CD4-positive, CD25-positive, alpha-beta regulatory T cell (primary cell): Measurements from ENCODE around the gene SLC35B1. TPM values are rescaled to one million over a fixed set of nuclear protein-coding genes. Genes with fewer than 3 reads are reported as not detected.

Source experiments
- ATAC-seq, 2 donors: fragments of 150-1000 bp; cut with Tn5 transposase; one replicate each; pipeline ENCODE4 v1.10.0; 2021; ENCODE audit warnings: low read depth in 2 of 2, moderate number of reproducible peaks in 2 of 2, moderate library complexity in 1 of 2
- DNase-seq, 3 donors: peaks; one replicate each; pipeline versions ENCODE4 v3.0.0 to v3.0.0-alpha.2; 2012 to 2022; ENCODE audit warnings: mixed read lengths in 1 of 3
- H3K27ac ChIP-seq: one replicate; pipeline ENCODE4 v1.7.0; 2013; ENCODE audit warnings: mild to moderate bottlenecking, low read length; ENCODE audit not compliant: insufficient read depth, poor library complexity, severe bottlenecking
- H3K27me3 ChIP-seq: one replicate; pipeline ENCODE4 v1.7.0; 2013; ENCODE audit warnings: low read length; ENCODE audit not compliant: control insufficient read depth, insufficient read depth
- H3K36me3 ChIP-seq: one replicate; pipeline ENCODE4 v1.7.0; 2013; ENCODE audit warnings: mild to moderate bottlenecking, low read length, moderate library complexity; ENCODE audit not compliant: control insufficient read depth, insufficient read depth
- H3K4me1 ChIP-seq: 2 replicates; pipeline ENCODE4 v1.7.0; 2013; ENCODE audit warnings: mild to moderate bottlenecking, low read length; ENCODE audit not compliant: insufficient read depth, control insufficient read depth, poor library complexity, severe bottlenecking
- H3K4me3 ChIP-seq: one replicate; pipeline ENCODE4 v1.7.0; 2013; ENCODE audit warnings: low read depth, mild to moderate bottlenecking, low read length, moderate library complexity
- H3K9me3 ChIP-seq, 2 experiments: 1 replicate in 1 of 2; 2 replicates in 1 of 2; pipeline ENCODE4 v1.7.0; 2013; ENCODE audit warnings: low read length in 2 of 2, mild to moderate bottlenecking in 1 of 2, moderate library complexity in 1 of 2; ENCODE audit not compliant: control insufficient read depth in 2 of 2
- H3K27ac Mint-ChIP-seq, 3 donors: one replicate each; pipeline ENCODE4 v1.8.0; 2020 to 2022; ENCODE audit warnings: mild to moderate bottlenecking in 3 of 3, mixed read lengths in 3 of 3, moderate library complexity in 2 of 3
- H3K27me3 Mint-ChIP-seq: one replicate; pipeline ENCODE4 v1.8.0; 2022; ENCODE audit warnings: mild to moderate bottlenecking, mixed read lengths
- H3K36me3 Mint-ChIP-seq: one replicate; pipeline ENCODE4 v1.8.0; 2020; ENCODE audit warnings: mixed read lengths
- H3K4me1 Mint-ChIP-seq, 4 donors: one replicate each; pipeline ENCODE4 v1.8.0; 2020 to 2022; ENCODE audit warnings: mixed read lengths in 4 of 4, mild to moderate bottlenecking in 1 of 4
- H3K4me3 Mint-ChIP-seq, 4 donors: one replicate each; pipeline ENCODE4 v1.8.0; 2020 to 2022; ENCODE audit warnings: mild to moderate bottlenecking in 4 of 4, mixed read lengths in 4 of 4, moderate library complexity in 3 of 4
- H3K9me3 Mint-ChIP-seq, 7 donors: one replicate each; pipeline ENCODE4 v1.8.0; 2020 to 2022; ENCODE audit warnings: mixed read lengths in 7 of 7, mild to moderate bottlenecking in 3 of 7, moderate library complexity in 2 of 7
- polyA plus RNA-seq, 4 donors: library from polyadenylated mRNA; unstranded; fragments of 300-500 nt; fragmentation: Illumina TruSeq; gene quantifications; one replicate each; pipeline ENCODE4 v1.2.3, GENCODE V29; 2021
- total RNA-seq: library from RNA; stranded (reverse); gene quantifications from one replicate; pipeline ENCODE4 v1.2.3, GENCODE V29; 2022

The SLC35B1 gene
- total and polyA plus RNA-seq, 5 donors from 2014 or later, result 28.2 to 51.8 (median 34.4) TPM

DNA sequence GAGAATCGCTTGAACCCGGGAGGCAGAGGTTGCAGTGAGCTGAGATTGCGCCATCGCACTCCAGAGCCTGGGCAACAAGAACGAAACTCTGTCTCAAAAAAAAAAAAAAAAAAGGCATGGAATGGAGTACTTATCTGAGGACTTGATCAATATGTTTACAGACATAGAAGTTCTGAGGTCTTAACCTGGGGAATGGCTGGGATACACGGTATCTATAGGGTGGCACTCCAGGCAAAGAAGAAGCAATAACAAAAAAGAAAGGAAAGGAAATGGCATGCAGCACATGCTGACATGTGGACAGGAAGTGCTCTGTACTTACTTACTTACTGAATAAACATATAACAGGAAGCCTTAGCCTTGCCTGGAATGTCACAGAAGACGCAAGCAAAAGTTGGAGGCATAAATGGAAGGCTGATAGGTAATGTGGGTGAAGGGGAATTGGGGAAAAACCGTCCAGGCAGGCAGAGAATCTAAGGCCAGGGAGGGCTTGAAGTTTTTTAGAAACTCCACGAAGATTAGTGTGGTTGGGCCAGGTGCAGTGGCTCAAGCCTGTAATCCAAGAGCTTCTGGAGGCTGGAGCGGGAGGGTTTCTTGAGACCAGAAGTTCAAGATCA lies 19.8 kb downstream of the SLC35B1 start:
- Histone ChIP-seq H3K9me3 (no peaks in the 10 kb centered on the region), H3K4me3 (peak overlapping the region; percentile 74), H3K4me1 (peaks cover 25% of the 10 kb centered on the region), H3K27me3 (no peaks in the 10 kb centered on the region), H3K36me3 (no peaks in the 10 kb centered on the region), H3K27ac (peak overlapping the region; percentile 55)
- DNase-seq, result peak in 2 of 3 donors; percentile 40 to 68
- peaks cover 10% of the 10 kb centered on the region for H3K36me3 Mint-ChIP-seq
- ATAC-seq, result peak; percentile 79 to 83
- H3K4me3 Mint-ChIP-seq, result peak overlapping the region; percentile 76 to 89 (median 81)
- H3K27me3 Mint-ChIP-seq, result peaks cover 7% of the 10 kb centered on the region
- peak overlapping the region; percentile 90 to 99 (median 91) for H3K27ac Mint-ChIP-seq
- peaks cover 0 to 1% (median 0%) of the 10 kb centered on the region in 7 donors for H3K9me3 Mint-ChIP-seq
- H3K4me1 Mint-ChIP-seq, result peaks cover 13 to 45% (median 25%) of the 10 kb centered on the region in 4 donors

DNA sequence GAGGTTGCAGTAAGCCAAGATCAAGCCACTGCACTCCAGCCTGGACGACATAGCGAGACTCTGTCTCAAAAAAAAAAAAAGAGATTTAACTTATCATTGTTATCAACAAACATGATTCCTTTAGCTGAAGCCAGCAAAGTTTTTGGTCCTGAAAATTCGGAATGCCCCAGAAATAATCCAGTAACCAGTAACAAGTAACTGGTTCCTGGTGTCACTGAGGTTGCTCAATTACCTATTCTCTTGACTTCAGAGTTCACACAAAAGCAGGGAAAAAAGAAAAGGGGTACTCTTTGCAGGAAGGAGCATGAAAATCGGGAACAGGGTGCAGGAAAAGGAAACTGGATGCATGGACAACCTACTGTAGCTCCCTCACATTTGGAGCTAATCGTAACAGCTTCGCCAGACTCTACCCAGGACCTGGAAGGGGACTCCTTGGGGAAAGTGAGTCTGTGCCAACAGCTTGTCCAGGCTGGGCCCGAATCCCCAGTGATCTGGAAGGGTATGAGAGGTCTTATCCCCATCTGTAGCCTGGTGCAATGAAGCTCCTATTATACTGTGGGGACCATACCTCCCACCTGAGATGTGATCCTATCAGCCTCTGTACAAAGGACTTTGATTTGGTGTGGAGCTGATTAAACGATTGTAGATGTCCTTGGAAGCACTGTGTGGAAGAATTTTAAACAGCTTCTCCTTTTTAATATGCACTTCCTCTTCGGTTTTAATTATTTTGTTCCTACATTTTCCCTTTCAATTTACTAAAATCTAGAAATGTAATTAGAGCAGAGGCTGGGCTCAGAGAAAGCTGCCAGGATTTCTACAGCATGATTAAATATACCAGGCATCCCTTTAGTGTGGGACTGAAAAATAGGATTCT lies 26.4 kb downstream of the SLC35B1 start:
- H3K4me3 Mint-ChIP-seq, result peak overlapping the region in 1 of 4 donors; percentile 53
- H3K9me3 Mint-ChIP-seq, result peaks cover 0 to 2% (median 0%) of the 10 kb centered on the region in 7 donors
- DNase-seq (no peak), ATAC-seq (no peak)
- H3K27me3 Mint-ChIP-seq, result peaks cover 19% of the 10 kb centered on the region
- Histone ChIP-seq H3K27ac (no peak overlapping the region), H3K4me3 (no peak overlapping the region), H3K36me3 (no peaks in the 10 kb centered on the region), H3K27me3 (no peaks in the 10 kb centered on the region), H3K9me3 (no peaks in the 10 kb centered on the region), H3K4me1 (peaks cover 15% of the 10 kb centered on the region)
- peak overlapping the region in 1 of 3 donors; percentile 53 for H3K27ac Mint-ChIP-seq
- peaks cover 12 to 18% (median 16%) of the 10 kb centered on the region in 4 donors for H3K4me1 Mint-ChIP-seq
- H3K36me3 Mint-ChIP-seq, result no peaks in the 10 kb centered on the region

DNA sequence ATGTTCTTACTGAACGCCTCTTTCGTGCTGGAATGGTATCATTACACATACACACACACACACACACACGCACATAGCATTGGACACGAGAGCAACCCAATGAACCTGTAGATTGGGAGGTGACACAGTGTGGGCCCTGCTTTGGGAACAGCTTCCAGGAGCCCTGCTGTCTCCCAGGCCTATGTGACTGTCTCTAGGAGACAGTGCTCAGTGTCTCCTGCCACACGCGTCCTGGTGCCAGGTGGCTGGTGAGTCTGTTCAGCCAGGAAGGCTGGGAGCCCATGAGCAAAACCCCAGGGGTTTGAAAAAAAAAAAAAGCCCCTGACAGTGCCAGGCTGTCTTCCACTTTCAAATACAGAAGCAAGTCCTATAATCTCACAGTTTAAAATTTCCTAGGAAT lies 27.4 kb downstream of the SLC35B1 start:
- H3K9me3 Mint-ChIP-seq, result peaks cover 0 to 2% (median 0%) of the 10 kb centered on the region in 7 donors
- Histone ChIP-seq H3K36me3 (no peaks in the 10 kb centered on the region), H3K27ac (no peak overlapping the region), H3K9me3 (no peaks in the 10 kb centered on the region), H3K4me1 (peaks cover 26% of the 10 kb centered on the region), H3K4me3 (no peak overlapping the region), H3K27me3 (no peaks in the 10 kb centered on the region)
- DNase-seq, result no peak
- H3K36me3 Mint-ChIP-seq, result peaks cover under 1% of the 10 kb centered on the region
- no peak overlapping the region for H3K4me3 Mint-ChIP-seq
- no peak for ATAC-seq
- H3K27ac Mint-ChIP-seq, result peak overlapping the region in 1 of 3 donors; percentile 53
- peaks cover 19% of the 10 kb centered on the region for H3K27me3 Mint-ChIP-seq
- peaks cover 20 to 29% (median 24%) of the 10 kb centered on the region in 4 donors for H3K4me1 Mint-ChIP-seq

DNA sequence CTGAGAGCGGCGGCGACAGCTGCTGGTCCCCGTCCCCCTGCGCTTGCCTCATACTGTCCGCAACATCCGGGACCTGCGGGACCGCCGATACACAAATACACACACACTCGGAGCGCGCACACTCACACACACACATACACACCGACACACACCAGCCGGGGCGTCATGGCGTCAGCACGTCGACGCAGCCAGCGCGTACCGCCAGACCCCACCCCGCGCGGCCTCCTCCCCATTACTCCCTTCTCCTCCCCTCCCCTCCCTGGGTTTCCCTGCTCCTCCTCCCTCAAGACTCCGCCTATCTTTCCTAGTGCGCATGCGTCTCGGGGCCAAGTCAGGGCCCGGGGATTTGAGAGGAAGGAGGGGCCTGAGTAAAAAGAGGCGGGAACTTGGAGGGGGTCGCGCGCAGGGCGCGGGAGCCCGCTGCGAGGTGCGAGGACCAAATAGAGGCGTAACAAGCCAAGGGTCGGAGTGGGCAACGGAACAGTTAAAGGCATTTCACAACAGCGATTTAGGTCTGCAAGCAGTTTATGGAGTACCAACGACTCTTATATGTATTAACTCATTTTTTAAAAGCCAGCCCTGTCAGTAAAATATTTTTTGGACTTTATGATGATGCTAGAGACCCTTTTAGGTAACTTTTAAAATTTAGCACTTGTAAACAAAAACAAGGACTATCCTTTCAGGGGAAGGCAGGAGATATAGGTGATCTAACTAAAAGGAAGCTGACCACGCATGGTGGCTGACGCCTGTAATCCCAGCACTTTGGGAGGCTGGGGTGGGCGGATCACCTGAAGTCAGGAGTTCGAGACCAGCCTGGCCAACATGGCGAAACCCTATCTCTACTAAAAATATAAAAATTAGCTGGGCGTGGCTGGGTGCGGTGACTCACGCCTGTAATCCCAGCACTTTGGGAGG lies 29.6 kb downstream of the SLC35B1 start, which contains the start of gene SPOP:
TSS of gene SPOP (minus strand) at position 165 of the 915 bp plus-strand sequence. CDS start 55,287 bp downstream, outside the sequence.
- peak within 1 kb of the TSS; percentile 94 to 99 (median 97) for H3K27ac Mint-ChIP-seq
- peaks cover 19% of the 10 kb centered on the region for H3K27me3 Mint-ChIP-seq
- peak within 1 kb of the TSS; percentile 92 to 98 (median 95) for H3K4me3 Mint-ChIP-seq
- H3K9me3 Mint-ChIP-seq, result peaks cover 0 to 2% (median 0%) of the 10 kb centered on the region in 7 donors
- peak within 1 kb of the TSS; percentile 99 for H3K27ac ChIP-seq
- peaks cover 8% of the 10 kb centered on the region for H3K36me3 Mint-ChIP-seq
- H3K36me3 ChIP-seq, result no peaks in the 10 kb centered on the region
- peak within 1 kb of the TSS; percentile 99 for H3K4me3 ChIP-seq
- peaks cover 33 to 47% (median 41%) of the 10 kb centered on the region in 4 donors for H3K4me1 Mint-ChIP-seq
- DNase-seq, result peak; percentile 98 to 100 (median 99)
- H3K4me1 ChIP-seq, result peaks cover 44% of the 10 kb centered on the region
- ATAC-seq, result peak; percentile 94 to 95
- no peaks in the 10 kb centered on the region for H3K27me3 ChIP-seq
- no peaks in the 10 kb centered on the region for H3K9me3 ChIP-seq

DNA sequence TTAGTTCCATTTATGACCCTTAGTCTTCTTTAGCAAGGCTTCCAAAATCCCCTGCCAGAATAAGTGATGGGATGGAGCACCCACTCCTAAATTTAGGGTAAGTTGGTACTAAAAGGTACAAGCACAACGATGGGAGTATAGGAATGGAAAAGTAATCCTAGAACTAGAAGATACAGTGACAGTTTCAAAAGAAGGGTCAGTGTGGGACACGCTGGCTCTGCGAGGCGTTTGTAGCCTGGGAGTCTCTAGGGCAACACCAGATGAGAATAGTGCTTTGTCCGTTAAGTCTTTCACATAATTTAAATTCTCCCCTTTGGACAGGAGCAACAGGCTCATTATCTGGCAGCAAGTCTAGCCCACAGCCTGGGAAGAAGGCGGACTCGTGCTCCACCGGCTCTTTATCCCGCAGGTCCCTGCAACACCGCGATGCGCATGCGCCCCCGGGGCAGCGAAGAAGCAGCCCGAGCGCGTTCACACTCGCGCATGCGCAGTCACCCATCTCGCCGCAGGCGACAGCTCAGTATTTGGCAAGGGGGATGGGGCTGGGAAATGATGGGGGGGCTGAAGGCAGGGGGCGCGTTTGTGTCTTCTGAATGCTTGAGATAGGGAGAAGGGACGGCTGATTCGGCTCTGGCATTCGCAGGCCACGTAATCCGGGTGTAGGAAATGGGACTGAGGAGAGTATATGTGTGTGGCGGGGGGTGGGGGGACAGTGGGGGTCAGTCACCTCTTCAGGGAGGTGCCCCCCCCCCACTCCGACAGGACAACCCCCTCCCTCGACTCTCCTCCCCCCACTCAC lies 30.4 kb downstream of the SLC35B1 start:
- Histone ChIP-seq H3K4me3 (peak overlapping the region; percentile 99), H3K4me1 (peaks cover 46% of the 10 kb centered on the region), H3K9me3 (no peaks in the 10 kb centered on the region), H3K36me3 (no peaks in the 10 kb centered on the region), H3K27me3 (no peaks in the 10 kb centered on the region), H3K27ac (peak overlapping the region; percentile 99)
- peak; percentile 43 to 45 for ATAC-seq
- Mint-ChIP-seq H3K4me3 (peak overlapping the region; percentile 92 to 98 (median 95)), H3K27me3 (peaks cover 15% of the 10 kb centered on the region), H3K4me1 (peaks cover 33 to 52% (median 46%) of the 10 kb centered on the region in 4 donors), H3K36me3 (peaks cover 8% of the 10 kb centered on the region), H3K9me3 (peaks cover 0 to 2% (median 0%) of the 10 kb centered on the region in 7 donors), H3K27ac (peak overlapping the region; percentile 94 to 99 (median 97))
- DNase-seq, result peak; percentile 93 to 94 (median 94)

DNA sequence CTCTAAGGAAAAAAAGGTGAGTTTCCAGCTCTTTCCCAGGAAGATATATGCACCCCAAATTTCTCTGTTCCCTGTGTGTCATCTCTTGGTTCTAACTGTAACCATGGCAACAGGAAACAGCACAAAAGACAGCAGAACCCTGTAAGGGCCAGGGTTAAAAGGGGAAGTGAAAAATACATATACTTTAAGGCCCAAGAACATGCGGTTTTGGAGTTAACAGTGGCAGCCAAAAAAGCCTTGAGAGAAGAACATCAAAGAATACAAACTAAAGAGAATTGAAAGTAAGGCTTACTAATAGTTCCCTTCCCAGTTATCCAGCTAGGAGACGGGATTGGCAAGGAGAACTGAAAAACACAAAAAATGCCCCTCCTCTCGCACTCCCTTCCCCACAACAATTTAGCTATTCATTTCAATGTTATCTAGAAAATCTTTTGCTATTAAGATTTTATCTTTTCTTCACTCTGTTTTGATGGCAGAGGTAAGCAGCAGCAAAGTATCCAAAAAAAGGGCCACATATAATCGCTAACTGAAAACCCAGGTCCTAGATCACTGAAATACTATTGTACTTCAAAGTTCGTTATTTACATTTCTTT lies 31.4 kb downstream of the SLC35B1 start:
- H3K36me3 ChIP-seq, result no peaks in the 10 kb centered on the region
- Mint-ChIP-seq H3K36me3 (peaks cover 8% of the 10 kb centered on the region), H3K27me3 (peaks cover 11% of the 10 kb centered on the region), H3K9me3 (peaks cover 0 to 2% (median 0%) of the 10 kb centered on the region in 7 donors), H3K27ac (peak overlapping the region; percentile 33 to 99 (median 97)), H3K4me3 (peak overlapping the region; percentile 92 to 98 (median 95)), H3K4me1 (peaks cover 33 to 62% (median 53%) of the 10 kb centered on the region in 4 donors)
- ATAC-seq, result peak in 1 of 2 donors; percentile 12
- peaks cover 48% of the 10 kb centered on the region for H3K4me1 ChIP-seq
- peak overlapping the region; percentile 99 for H3K27ac ChIP-seq
- peak; percentile 30 to 83 (median 72) for DNase-seq
- no peaks in the 10 kb centered on the region for H3K9me3 ChIP-seq
- peak overlapping the region; percentile 99 for H3K4me3 ChIP-seq
- no peaks in the 10 kb centered on the region for H3K27me3 ChIP-seq
